H9 (cell line): ENCODE data around the gene IMPA2. TPM values are rescaled to one million over a fixed set of nuclear protein-coding genes. Genes with fewer than 3 reads are reported as not detected.

ENCODE experiments used
- DNase-seq: peaks from one replicate; pipeline ENCODE4 v3.0.0-alpha.2; 2017
- H2AFZ ChIP-seq: one replicate; pipeline ENCODE4 v1.6.1; 2013; ENCODE audit warnings: mild to moderate bottlenecking, low read length, control low read depth, moderate library complexity
- H2AK5ac ChIP-seq: 2 replicates; pipeline ENCODE4 v1.6.1; 2013; ENCODE audit warnings: low read length, control low read depth, mixed read lengths; ENCODE audit not compliant: insufficient read length
- H2BK120ac ChIP-seq: one replicate; pipeline ENCODE4 v1.6.1; 2013; ENCODE audit warnings: low read depth, mild to moderate bottlenecking, low read length, control low read depth, inconsistent platforms; ENCODE audit not compliant: poor library complexity, severe bottlenecking
- H2BK12ac ChIP-seq: 2 replicates; pipeline ENCODE4 v1.6.1; 2013; ENCODE audit warnings: low read length, control low read depth, mixed read lengths, low read depth; ENCODE audit not compliant: insufficient read length
- H2BK15ac ChIP-seq: 2 replicates; pipeline ENCODE4 v1.6.1; 2013; ENCODE audit warnings: low read depth, low read length, control low read depth
- H2BK20ac ChIP-seq: one replicate; pipeline ENCODE4 v1.6.1; 2013; ENCODE audit warnings: low read depth, mild to moderate bottlenecking, low read length, control low read depth, inconsistent platforms; ENCODE audit not compliant: poor library complexity, severe bottlenecking
- H2BK5ac ChIP-seq: 2 replicates; pipeline ENCODE4 v1.6.1; 2013; ENCODE audit warnings: low read length, control low read depth, mixed read lengths; ENCODE audit not compliant: insufficient read length
- H3K14ac ChIP-seq: 2 replicates; pipeline ENCODE4 v1.6.1; 2013; ENCODE audit warnings: low read length, control low read depth; ENCODE audit not compliant: insufficient read depth
- H3K18ac ChIP-seq: 2 replicates; pipeline ENCODE4 v1.6.1; 2013; ENCODE audit warnings: low read depth, mild to moderate bottlenecking, mixed read lengths, low read length, control low read depth; ENCODE audit not compliant: insufficient read length
- H3K23ac ChIP-seq: 2 replicates; pipeline ENCODE4 v1.6.1; 2013; ENCODE audit warnings: low read length, control low read depth, mixed read lengths, low read depth; ENCODE audit not compliant: insufficient read length
- H3K23me2 ChIP-seq: 2 replicates; pipeline ENCODE4 v1.6.1; 2013; ENCODE audit warnings: low read depth, mild to moderate bottlenecking, mixed read lengths, low read length, control low read depth; ENCODE audit not compliant: insufficient read length, poor library complexity, severe bottlenecking
- H3K27ac ChIP-seq: 2 replicates; pipeline ENCODE4 v1.5.1; 2013; ENCODE audit warnings: low read length, control low read depth, mixed read lengths, low read depth; ENCODE audit not compliant: insufficient read length
- H3K27me3 ChIP-seq: 2 replicates; pipeline ENCODE4 v1.6.1; 2013; ENCODE audit warnings: low read length, control low read depth, inconsistent platforms; ENCODE audit not compliant: insufficient read depth
- H3K4ac ChIP-seq: 2 replicates; pipeline ENCODE4 v1.6.1; 2013; ENCODE audit warnings: low read depth, mild to moderate bottlenecking, control low read depth, inconsistent platforms, low read length, moderate library complexity
- H3K4me1 ChIP-seq: 2 replicates; pipeline ENCODE4 v1.6.1; 2013; ENCODE audit warnings: low read length, control low read depth, inconsistent platforms; ENCODE audit not compliant: insufficient read depth
- H3K4me2 ChIP-seq: 2 replicates; pipeline ENCODE4 v1.6.1; 2013; ENCODE audit warnings: low read length, control low read depth, mixed read lengths; ENCODE audit not compliant: insufficient read length, insufficient read depth
- H3K56ac ChIP-seq: 2 replicates; pipeline ENCODE4 v1.6.1; 2013; ENCODE audit warnings: low read depth, mild to moderate bottlenecking, mixed read lengths, low read length, control low read depth; ENCODE audit not compliant: insufficient read length
- H3K79me1 ChIP-seq: 2 replicates; pipeline ENCODE4 v1.6.1; 2013; ENCODE audit warnings: low read depth, mild to moderate bottlenecking, moderate library complexity, low read length, control low read depth, inconsistent platforms; ENCODE audit not compliant: insufficient read depth, poor library complexity, severe bottlenecking
- H3K79me2 ChIP-seq: 2 replicates; pipeline ENCODE4 v1.6.1; 2013; ENCODE audit warnings: low read length, control low read depth, inconsistent platforms; ENCODE audit not compliant: insufficient read depth
- H3K9ac ChIP-seq: 2 replicates; pipeline ENCODE4 v1.6.1; 2013; ENCODE audit warnings: low read length, control low read depth, mixed read lengths; ENCODE audit not compliant: insufficient read length; ENCODE audit errors: extremely low read depth
- H3K9me3 ChIP-seq: one replicate; pipeline ENCODE4 v1.6.1; 2013; ENCODE audit warnings: low read depth, low read length, inconsistent platforms; ENCODE audit not compliant: control insufficient read depth
- H3T11ph ChIP-seq: one replicate; pipeline ENCODE4 v1.6.1; 2013; ENCODE audit warnings: mild to moderate bottlenecking, low read length, control low read depth, inconsistent platforms
- H4K20me1 ChIP-seq: one replicate; pipeline ENCODE4 v1.6.1; 2013; ENCODE audit not compliant: control insufficient read depth, insufficient read length, insufficient read depth
- H4K5ac ChIP-seq: 2 replicates; pipeline ENCODE4 v1.6.1; 2013; ENCODE audit warnings: low read depth, mild to moderate bottlenecking, mixed read lengths, low read length, control low read depth; ENCODE audit not compliant: insufficient read length
- H4K8ac ChIP-seq: replicated peaks from 2 replicates; pipeline ENCODE4 v1.6.1; 2013; ENCODE audit warnings: low read length, control low read depth, mixed read lengths, low read depth; ENCODE audit not compliant: insufficient read length
- H4K91ac ChIP-seq: 2 replicates; pipeline ENCODE4 v1.6.1; 2013; ENCODE audit warnings: low read depth, mild to moderate bottlenecking, moderate library complexity, mixed read lengths, low read length, control low read depth; ENCODE audit not compliant: insufficient read length
- H3K27ac Mint-ChIP-seq, 3 experiments: 2 replicates in 2 of 3; 3 replicates in 1 of 3; pipeline ENCODE4 v1.8.0; 2020 to 2021; ENCODE audit warnings: mixed read lengths in 3 of 3, mild to moderate bottlenecking in 1 of 3, moderate library complexity in 1 of 3
- H3K27me3 Mint-ChIP-seq: 2 replicates; pipeline ENCODE4 v1.8.0; 2021; ENCODE audit warnings: low read depth, mild to moderate bottlenecking, moderate library complexity, mixed read lengths
- H3K36me3 Mint-ChIP-seq, 3 experiments: 2 replicates in 2 of 3; 3 replicates in 1 of 3; pipeline ENCODE4 v1.8.0; 2020 to 2021; ENCODE audit warnings: low read depth in 3 of 3, mixed read lengths in 3 of 3; ENCODE audit not compliant: insufficient read depth in 1 of 3
- H3K4me1 Mint-ChIP-seq, 2 experiments: 2 replicates each; pipeline ENCODE4 v1.8.0; 2020; ENCODE audit warnings: mixed read lengths in 2 of 2
- H3K4me3 Mint-ChIP-seq, 2 experiments: 2 replicates in 1 of 2; 3 replicates in 1 of 2; pipeline ENCODE4 v1.8.0; 2020 to 2021; ENCODE audit warnings: mild to moderate bottlenecking in 2 of 2, mixed read lengths in 2 of 2, moderate library complexity in 1 of 2
- H3K9me3 Mint-ChIP-seq, 2 experiments: 2 replicates in 1 of 2; 3 replicates in 1 of 2; pipeline ENCODE4 v1.8.0; 2020; ENCODE audit warnings: mild to moderate bottlenecking in 2 of 2, mixed read lengths in 2 of 2, moderate library complexity in 1 of 2
- CTCF ChIP-seq: fragments of 200-600 bp; sonication (generic); conservative IDR thresholded peaks from 3 replicates; pipeline ENCODE4 v1.8.0; 2021; ENCODE audit warnings: antibody characterized with exemption, mild to moderate bottlenecking
- WGBS: extraction: QIAGEN DNeasy Blood & Tissue Kit; methylation state at CpG from one replicate; pipeline ENCODE4 v1.1.7; 2013; ENCODE audit warnings: missing lambda C conversion rate, low lambda C conversion rate, mixed read lengths; ENCODE audit not compliant: insufficient read length; ENCODE audit errors: extremely low coverage; 5-methylcytosine and 5-hydroxymethylcytosine counted together
- total RNA-seq: library from RNA; stranded (reverse); gene quantifications from 2 replicates; pipeline ENCODE4 v1.2.1, GENCODE V29; 2021

The IMPA2 gene
- total RNA-seq, 1 experiment from 2014 or later: 73.8 TPM

- no peak overlapping the region for H4K8ac ChIP-seq
- H3K9me3 ChIP-seq: no peaks in the 10 kb centered on the region
- H3K9me3 Mint-ChIP-seq: no peaks in the 10 kb centered on the region
- no peak overlapping the region for H3K18ac ChIP-seq
- H3K27ac Mint-ChIP-seq: no peak overlapping the region; a peak in 1 of 7 replicates
- no peak overlapping the region for H2BK12ac ChIP-seq
- no peak for TF ChIP-seq CTCF
- H2BK5ac ChIP-seq: no peak overlapping the region
- H3K27me3 ChIP-seq: no peaks in the 10 kb centered on the region
- no peak overlapping the region for H2AFZ ChIP-seq
- H2BK20ac ChIP-seq: no peak overlapping the region
- no peak overlapping the region for H4K5ac ChIP-seq
- no peak for DNase-seq
- H3K23me2 ChIP-seq: peaks cover 3% of the 10 kb centered on the region
- H3K4me1 ChIP-seq: peaks cover 2% of the 10 kb centered on the region; the same call in 1 of the 2 replicates
- no peak overlapping the region for H3K14ac ChIP-seq
- peaks cover 5% of the 10 kb centered on the region for H3K27me3 Mint-ChIP-seq
- H3K27ac ChIP-seq: no peak overlapping the region
- WGBS: no CpG with 5 or more reads among the region's 3 CpGs
- no peak overlapping the region for H3K56ac ChIP-seq
- peaks cover 24 to 30% of the 10 kb centered on the region in 2 experiments for H3K4me1 Mint-ChIP-seq
- no peak overlapping the region for H3K4ac ChIP-seq
- H3K23ac ChIP-seq: no peak overlapping the region
- H2BK120ac ChIP-seq: no peak overlapping the region
- H3K79me2 ChIP-seq: no peaks in the 10 kb centered on the region
- H3K36me3 Mint-ChIP-seq: no peaks in the 10 kb centered on the region; a peak in 1 of 7 replicates
- no peak overlapping the region for H4K91ac ChIP-seq
- no peak overlapping the region for H2AK5ac ChIP-seq
- H3K9ac ChIP-seq: no peak overlapping the region
- no peaks in the 10 kb centered on the region for H3K79me1 ChIP-seq
- H4K20me1 ChIP-seq: no peaks in the 10 kb centered on the region
- H3K4me3 Mint-ChIP-seq: peak overlapping the region; percentile 42 to 76; a peak in 1 of 5 replicates
- H3K4me2 ChIP-seq: peak overlapping the region; percentile 7
- H3T11ph ChIP-seq: no peak overlapping the region
- no peak overlapping the region for H2BK15ac ChIP-seq
Observed at GRCh38 chr18:11946756-11947155, 34.6 kb upstream of the IMPA2 start.
